Fibroblast of lung (primary cell): ENCODE data around the gene CEP164.

Experiments used
- EZH2 ChIP-seq: IDR thresholded peaks from 2 replicates; pipeline ENCODE4 v1.5.1; 2012; ENCODE audit warnings: low read length, control low read depth, mild to moderate bottlenecking; ENCODE audit errors: missing control alignments
- TF ChIP-seq, protein P1 (sequence below), 2 donors: IDR thresholded peaks in 1 of 2; conservative IDR thresholded peaks in 1 of 2; 1 replicate in 1 of 2; 2 replicates in 1 of 2; pipeline ENCODE4 v1.5.1; 2011 to 2012; ENCODE audit warnings: low read length in 2 of 2, control low read depth in 1 of 2, inconsistent platforms in 1 of 2, low read depth in 1 of 2, mild to moderate bottlenecking in 1 of 2

DNA sequence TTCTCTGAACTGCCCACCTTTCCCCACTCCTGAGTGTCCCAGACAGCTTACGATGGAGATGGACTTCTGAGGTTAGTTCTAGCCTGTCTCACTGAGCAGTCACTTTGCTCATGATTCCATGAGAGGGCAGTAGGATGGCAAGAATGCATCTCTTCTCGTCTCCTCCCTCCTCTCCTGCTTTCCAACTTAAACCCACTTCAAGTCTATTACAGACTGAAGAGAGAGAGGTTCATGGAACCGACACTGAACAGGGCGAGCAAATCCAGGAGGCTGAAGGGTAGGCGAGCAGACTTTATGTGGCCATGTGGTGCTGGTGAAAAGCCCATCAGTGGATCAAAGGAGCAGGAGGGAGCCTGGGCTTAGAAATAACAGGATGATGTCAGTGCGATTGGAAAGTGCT is 38.6 kb downstream of the CEP164 start:
- TF ChIP-seq, protein P1, sequence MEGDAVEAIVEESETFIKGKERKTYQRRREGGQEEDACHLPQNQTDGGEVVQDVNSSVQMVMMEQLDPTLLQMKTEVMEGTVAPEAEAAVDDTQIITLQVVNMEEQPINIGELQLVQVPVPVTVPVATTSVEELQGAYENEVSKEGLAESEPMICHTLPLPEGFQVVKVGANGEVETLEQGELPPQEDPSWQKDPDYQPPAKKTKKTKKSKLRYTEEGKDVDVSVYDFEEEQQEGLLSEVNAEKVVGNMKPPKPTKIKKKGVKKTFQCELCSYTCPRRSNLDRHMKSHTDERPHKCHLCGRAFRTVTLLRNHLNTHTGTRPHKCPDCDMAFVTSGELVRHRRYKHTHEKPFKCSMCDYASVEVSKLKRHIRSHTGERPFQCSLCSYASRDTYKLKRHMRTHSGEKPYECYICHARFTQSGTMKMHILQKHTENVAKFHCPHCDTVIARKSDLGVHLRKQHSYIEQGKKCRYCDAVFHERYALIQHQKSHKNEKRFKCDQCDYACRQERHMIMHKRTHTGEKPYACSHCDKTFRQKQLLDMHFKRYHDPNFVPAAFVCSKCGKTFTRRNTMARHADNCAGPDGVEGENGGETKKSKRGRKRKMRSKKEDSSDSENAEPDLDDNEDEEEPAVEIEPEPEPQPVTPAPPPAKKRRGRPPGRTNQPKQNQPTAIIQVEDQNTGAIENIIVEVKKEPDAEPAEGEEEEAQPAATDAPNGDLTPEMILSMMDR (conservative IDR thresholded peaks at IDR 0.05 in 1 of 2, IDR thresholded peaks at IDR 0.05 in 1 of 2; ENCODE audit: low read depth in 1 of 2, low read length in 2 of 2): no peak
- no peak for TF ChIP-seq EZH2
